HepG2 (cell line): ENCODE data around the gene VWA1. TPM values are rescaled to one million over a fixed set of nuclear protein-coding genes. Genes with fewer than 3 reads are reported as not detected.
A peak's percentile ranks its signal among the peaks of the same experiment; 100 is the strongest.

Experiments used
- KLF13 ChIP-seq: sonication (generic); formaldehyde crosslinking; IDR thresholded peaks from 2 replicates; pipeline ENCODE4 v1.4.0; 2020; ENCODE audit warnings: mild to moderate bottlenecking, missing genetic modification reagents
- KLF6 ChIP-seq: IDR thresholded peaks from 2 replicates; pipeline ENCODE4 v1.8.0; 2016; ENCODE audit warnings: missing biosample characterization, missing genetic modification reagents
- KMT2A ChIP-seq: sonication (generic); formaldehyde crosslinking; IDR thresholded peaks from 2 replicates; pipeline ENCODE4 v1.4.0; 2020; ENCODE audit warnings: missing genetic modification reagents
- MED13 ChIP-seq: sonication (generic); formaldehyde crosslinking; IDR thresholded peaks from 2 replicates; pipeline ENCODE4 v1.5.0; 2020; ENCODE audit warnings: missing genetic modification reagents
- MEIS2 ChIP-seq: sonication (generic); formaldehyde crosslinking; IDR thresholded peaks from 2 replicates; pipeline ENCODE4 v1.9.0; 2021; ENCODE audit warnings: mild to moderate bottlenecking, missing genetic modification reagents
- PLRG1 ChIP-seq: fragments of 450-650 bp; conservative IDR thresholded peaks from 2 replicates; pipeline ENCODE4 v1.6.1; 2016
- POLR2G ChIP-seq: fragments of 200-400 bp; formaldehyde crosslinking; IDR thresholded peaks from 2 replicates; pipeline ENCODE4 v1.6.1; 2018; ENCODE audit warnings: mild to moderate bottlenecking, low read depth, low read length, moderate library complexity
- RORA ChIP-seq: sonication (generic); formaldehyde crosslinking; IDR thresholded peaks from 2 replicates; pipeline ENCODE4 v1.5.0; 2020; ENCODE audit warnings: mild to moderate bottlenecking, missing genetic modification reagents, moderate library complexity
- RXRB ChIP-seq: IDR thresholded peaks from 2 replicates; pipeline ENCODE4 v1.6.1; 2016; ENCODE audit warnings: borderline replicate concordance, missing genetic modification reagents, missing compliant biosample characterization
- YEATS2 ChIP-seq: sonication (generic); formaldehyde crosslinking; IDR thresholded peaks from 2 replicates; pipeline ENCODE4 v1.4.0; 2020; ENCODE audit warnings: missing genetic modification reagents, borderline replicate concordance
- ZC3H4 ChIP-seq: sonication (generic); formaldehyde crosslinking; IDR thresholded peaks from 2 replicates; pipeline ENCODE4 v1.4.0; 2020; ENCODE audit warnings: missing genetic modification reagents, borderline replicate concordance
- ZNF121 ChIP-seq: sonication (generic); formaldehyde crosslinking; IDR thresholded peaks from 2 replicates; pipeline ENCODE4 v1.5.0; 2020; ENCODE audit warnings: mild to moderate bottlenecking, missing genetic modification reagents
- ZNF124 ChIP-seq: sonication (generic); formaldehyde crosslinking; IDR thresholded peaks from 2 replicates; pipeline ENCODE4 v1.4.0; 2020; ENCODE audit warnings: missing genetic modification reagents
- ZNF350 ChIP-seq: sonication (generic); formaldehyde crosslinking; IDR thresholded peaks from 2 replicates; pipeline ENCODE4 v1.4.0; 2020; ENCODE audit warnings: mild to moderate bottlenecking, low read depth, missing genetic modification reagents, borderline replicate concordance
- ZNF451 ChIP-seq: sonication (generic); formaldehyde crosslinking; IDR thresholded peaks from 2 replicates; pipeline ENCODE4 v1.5.0; 2020; ENCODE audit warnings: mild to moderate bottlenecking, missing genetic modification reagents
- ZNF550 ChIP-seq: sonication (generic); formaldehyde crosslinking; IDR thresholded peaks from 2 replicates; pipeline ENCODE4 v1.4.0; 2020; ENCODE audit warnings: mild to moderate bottlenecking, missing genetic modification reagents, borderline replicate concordance
- ZNF562 ChIP-seq: sonication (generic); formaldehyde crosslinking; IDR thresholded peaks from 2 replicates; pipeline ENCODE4 v1.8.0; 2022; ENCODE audit warnings: missing genetic modification reagents, borderline replicate concordance
- ZNF782 ChIP-seq: sonication (generic); formaldehyde crosslinking; IDR thresholded peaks from 2 replicates; pipeline ENCODE4 v1.4.0; 2020; ENCODE audit warnings: missing genetic modification reagents, mild to moderate bottlenecking, borderline replicate concordance
- polyA plus RNA-seq, 8 experiments: library from polyadenylated mRNA; depleted of rRNA in 3 of 8; stranded (reverse) in 7 of 8; unstranded in 1 of 8; fragments of >200 nt; fragmentation: Illumina TruSeq in 4 of 8; extraction: Trizol in 4 of 8; gene quantifications; 2 replicates each; pipeline versions ENCODE4 v1.2.1 to v1.2.3, GENCODE V29; 2011 to 2016; ENCODE audit warnings: low read depth in 4 of 8, missing spikeins in 1 of 8, mixed read lengths in 1 of 8; ENCODE audit not compliant: insufficient read depth in 1 of 8
- total RNA-seq, 5 experiments: library from RNA; depleted of rRNA; stranded (reverse); fragments of >200 nt; fragmentation: Illumina TruSeq; extraction: Trizol; gene quantifications; 2 replicates each; pipeline ENCODE4 v1.2.3, GENCODE V29; 2016; ENCODE audit warnings: low read depth in 1 of 5
- TF ChIP-seq, protein P1 (sequence below): sonication (generic); formaldehyde crosslinking; IDR thresholded peaks from 2 replicates; pipeline ENCODE4 v1.5.1; 2020; ENCODE audit warnings: mild to moderate bottlenecking, moderate library complexity, missing genetic modification reagents
- TF ChIP-seq, protein P2 (sequence below): sonication (generic); formaldehyde crosslinking; IDR thresholded peaks from 2 replicates; pipeline ENCODE4 v1.5.1; 2020; ENCODE audit warnings: mild to moderate bottlenecking, missing genetic modification reagents, moderate library complexity
- TF ChIP-seq, protein P3 (sequence below): sonication (generic); formaldehyde crosslinking; IDR thresholded peaks from 2 replicates; pipeline ENCODE4 v1.4.0; 2020; ENCODE audit warnings: mild to moderate bottlenecking, low read depth, missing genetic modification reagents

The VWA1 gene
- total and polyA plus RNA-seq, 2 of the 13 experiments (the other 11 are each of a cell fraction or from before 2014, with no cell fraction given): 40.9 to 57.5 TPM

DNA sequence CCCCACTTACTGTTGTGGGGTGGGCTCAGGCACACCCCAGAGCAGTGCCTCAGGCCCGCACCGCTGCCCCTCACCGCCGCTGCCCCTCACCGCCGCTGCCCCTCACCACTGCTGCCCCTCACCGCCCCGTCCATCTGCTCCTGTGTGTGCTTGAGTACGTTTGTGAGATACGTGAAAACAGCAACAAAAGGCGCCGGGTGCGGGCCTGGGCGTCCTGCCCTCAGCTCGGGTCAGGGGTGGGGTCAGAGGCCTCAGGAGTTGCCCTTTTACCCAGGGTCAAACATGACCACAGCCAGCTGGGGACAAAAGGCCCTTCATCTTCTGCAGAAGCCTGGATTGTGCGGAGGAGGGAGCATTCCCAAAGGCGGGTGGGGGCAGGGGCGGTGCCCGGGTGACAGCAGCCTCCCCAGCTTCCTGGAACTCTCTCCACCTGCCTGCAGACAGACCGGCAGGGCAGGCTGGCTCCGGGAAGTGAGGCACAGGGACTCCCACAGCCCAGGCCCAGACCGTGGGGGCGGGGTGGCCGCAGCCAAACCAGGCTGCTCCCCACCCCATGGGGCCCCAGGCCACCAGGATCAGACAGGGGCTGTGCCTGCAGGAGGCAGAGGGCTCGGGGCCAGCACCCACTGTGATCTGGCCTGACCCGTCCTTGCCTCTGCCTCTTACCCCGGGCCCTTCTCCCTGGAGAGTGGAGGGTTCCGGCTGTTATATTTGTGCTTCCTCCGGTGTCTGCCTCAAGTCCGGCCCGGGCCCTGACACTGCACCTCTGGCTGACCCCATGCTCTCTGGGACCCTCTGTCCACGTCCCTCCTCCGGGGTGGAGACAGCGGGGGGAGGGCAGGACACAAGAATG, 2.3 kb upstream of the VWA1 start (continued):
- TF ChIP-seq, protein P1, sequence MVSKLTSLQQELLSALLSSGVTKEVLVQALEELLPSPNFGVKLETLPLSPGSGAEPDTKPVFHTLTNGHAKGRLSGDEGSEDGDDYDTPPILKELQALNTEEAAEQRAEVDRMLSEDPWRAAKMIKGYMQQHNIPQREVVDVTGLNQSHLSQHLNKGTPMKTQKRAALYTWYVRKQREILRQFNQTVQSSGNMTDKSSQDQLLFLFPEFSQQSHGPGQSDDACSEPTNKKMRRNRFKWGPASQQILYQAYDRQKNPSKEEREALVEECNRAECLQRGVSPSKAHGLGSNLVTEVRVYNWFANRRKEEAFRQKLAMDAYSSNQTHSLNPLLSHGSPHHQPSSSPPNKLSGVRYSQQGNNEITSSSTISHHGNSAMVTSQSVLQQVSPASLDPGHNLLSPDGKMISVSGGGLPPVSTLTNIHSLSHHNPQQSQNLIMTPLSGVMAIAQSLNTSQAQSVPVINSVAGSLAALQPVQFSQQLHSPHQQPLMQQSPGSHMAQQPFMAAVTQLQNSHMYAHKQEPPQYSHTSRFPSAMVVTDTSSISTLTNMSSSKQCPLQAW: peak; percentile 94
- TF ChIP-seq ZNF550 (CRISPR knock-in tag) (peak; percentile 74; the same call in 1 of the 2 replicates), KLF13 (CRISPR knock-in tag) (0 out of 2 replicates have a peak, but pooled peaks have one; percentile 21), ZNF562 (no peak), ZNF124 (CRISPR knock-in tag) (no peak), ZNF350 (CRISPR knock-in tag) (peak; percentile 77; the same call in 1 of the 2 replicates), KLF6 (CRISPR knock-in tag) (peak; percentile 74; the same call in 1 of the 2 replicates), ZNF782 (CRISPR knock-in tag) (no peak), POLR2G (peak; percentile 83), ZC3H4 (peak; percentile 73), MED13 (CRISPR knock-in tag) (peak; percentile 67; the same call in 1 of the 2 replicates), ZNF121 (CRISPR knock-in tag) (peak; percentile 61; the same call in 1 of the 2 replicates), RXRB (peak; percentile 96), RORA (CRISPR knock-in tag) (no peak), KMT2A (CRISPR knock-in tag) (peak; percentile 52; the same call in 1 of the 2 replicates), ZNF451 (CRISPR knock-in tag) (peak; percentile 81), MEIS2 (no peak; the same call in 1 of the 2 replicates), YEATS2 (CRISPR knock-in tag) (peak; percentile 65; the same call in 1 of the 2 replicates), PLRG1 (no peak)
- TF ChIP-seq, protein P2, sequence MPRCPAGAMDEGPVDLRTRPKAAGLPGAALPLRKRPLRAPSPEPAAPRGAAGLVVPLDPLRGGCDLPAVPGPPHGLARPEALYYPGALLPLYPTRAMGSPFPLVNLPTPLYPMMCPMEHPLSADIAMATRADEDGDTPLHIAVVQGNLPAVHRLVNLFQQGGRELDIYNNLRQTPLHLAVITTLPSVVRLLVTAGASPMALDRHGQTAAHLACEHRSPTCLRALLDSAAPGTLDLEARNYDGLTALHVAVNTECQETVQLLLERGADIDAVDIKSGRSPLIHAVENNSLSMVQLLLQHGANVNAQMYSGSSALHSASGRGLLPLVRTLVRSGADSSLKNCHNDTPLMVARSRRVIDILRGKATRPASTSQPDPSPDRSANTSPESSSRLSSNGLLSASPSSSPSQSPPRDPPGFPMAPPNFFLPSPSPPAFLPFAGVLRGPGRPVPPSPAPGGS (CRISPR knock-in tag): peak; percentile 60; the same call in 1 of the 2 replicates
- TF ChIP-seq, protein P3, sequence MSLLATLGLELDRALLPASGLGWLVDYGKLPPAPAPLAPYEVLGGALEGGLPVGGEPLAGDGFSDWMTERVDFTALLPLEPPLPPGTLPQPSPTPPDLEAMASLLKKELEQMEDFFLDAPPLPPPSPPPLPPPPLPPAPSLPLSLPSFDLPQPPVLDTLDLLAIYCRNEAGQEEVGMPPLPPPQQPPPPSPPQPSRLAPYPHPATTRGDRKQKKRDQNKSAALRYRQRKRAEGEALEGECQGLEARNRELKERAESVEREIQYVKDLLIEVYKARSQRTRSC (CRISPR knock-in tag): no peak
